H1 (cell line): ENCODE data around the gene CTIF. TPM values are rescaled to one million over a fixed set of nuclear protein-coding genes. Genes with fewer than 3 reads are reported as not detected.

Experiments
- CTCF ChIA-PET: fragments of 300-600 bp; sonication (Branson Sonifier 250); formaldehyde crosslinking; loops from one replicate; lab custom pipeline; 2021; ENCODE audit not compliant: partially characterized antibody; lab: Charles Lee
- POLR2A ChIA-PET: fragments of 300-600 bp; sonication (Branson Sonifier 250); formaldehyde crosslinking; loops from one replicate; lab custom pipeline; 2021; ENCODE audit warnings: inconsistent platforms; ENCODE audit not compliant: partially characterized antibody; lab: Charles Lee
- DNase-seq, 2 experiments: peaks; one replicate each; pipeline versions ENCODE4 v3.0.0 to v3.0.0-alpha.2; 2010 to 2022; ENCODE audit warnings: low spot score in 2 of 2, low read depth in 1 of 2, mixed read lengths in 1 of 2
- FAIRE-seq: peaks from 2 replicates; lab custom pipeline; 2011; peaks lifted over from hg19 to GRCh38; lab: Jason Lieb, UNC
- H2AFZ ChIP-seq: 2 replicates; pipeline ENCODE4 v1.8.1; 2012; ENCODE audit warnings: low read length, inconsistent platforms
- H2AK5ac ChIP-seq: 2 replicates; pipeline ENCODE4 v1.6.1; 2013; ENCODE audit warnings: low read depth, low read length
- H2BK120ac ChIP-seq: replicated peaks from 2 replicates; pipeline ENCODE3; 2013; ENCODE audit warnings: low read depth, low read length, inconsistent platforms
- H2BK12ac ChIP-seq: 2 replicates; pipeline ENCODE4 v1.6.1; 2013; ENCODE audit warnings: low read depth, low read length
- H2BK15ac ChIP-seq: 2 replicates; pipeline ENCODE4 v1.6.1; 2013; ENCODE audit warnings: low read length
- H2BK20ac ChIP-seq: 2 replicates; pipeline ENCODE4 v1.6.1; 2013; ENCODE audit warnings: low read length
- H2BK5ac ChIP-seq: 2 replicates; pipeline ENCODE4 v1.6.1; 2013; ENCODE audit warnings: low read depth, low read length
- H3K14ac ChIP-seq: 2 replicates; pipeline ENCODE4 v1.6.1; 2013; ENCODE audit warnings: inconsistent platforms; ENCODE audit not compliant: insufficient read length
- H3K18ac ChIP-seq: 2 replicates; pipeline ENCODE4 v1.6.1; 2013; ENCODE audit warnings: low read length; ENCODE audit errors: extremely low read depth
- H3K23ac ChIP-seq: 2 replicates; pipeline ENCODE4 v1.6.1; 2013; ENCODE audit warnings: inconsistent platforms; ENCODE audit not compliant: insufficient read length
- H3K23me2 ChIP-seq: 2 replicates; pipeline ENCODE4 v1.6.1; 2013; ENCODE audit warnings: low read depth, low read length
- H3K27ac ChIP-seq: 2 replicates; pipeline ENCODE4 v1.6.1; 2011; ENCODE audit warnings: low read depth, low read length, inconsistent platforms
- H3K27me3 ChIP-seq, 4 experiments: replicated peaks in 1 of 4; 1 replicate in 1 of 4; 2 replicates in 3 of 4; pipeline versions ENCODE4 v1.6.1 to v1.8.1; 2011 to 2013; ENCODE audit warnings: low read length in 3 of 4, mild to moderate bottlenecking in 3 of 4, inconsistent platforms in 2 of 4, mixed read lengths in 2 of 4, moderate library complexity in 1 of 4; ENCODE audit not compliant: control insufficient read depth in 3 of 4, insufficient read depth in 3 of 4; ENCODE audit errors: extremely low read depth in 1 of 4
- H3K36me3 ChIP-seq, 4 experiments: 2 replicates each; pipeline versions ENCODE4 v1.6.1 to v1.8.1; 2011 to 2013; ENCODE audit warnings: mild to moderate bottlenecking in 4 of 4, low read length in 3 of 4, moderate library complexity in 2 of 4, control low read depth in 1 of 4, inconsistent platforms in 1 of 4; ENCODE audit not compliant: insufficient read depth in 4 of 4, control insufficient read depth in 2 of 4
- H3K4ac ChIP-seq: replicated peaks from 2 replicates; pipeline ENCODE3; 2013; ENCODE audit warnings: low read length, low read depth, mixed read lengths, inconsistent platforms; ENCODE audit not compliant: insufficient read length
- H3K4me1 ChIP-seq, 4 experiments: replicated peaks in 1 of 4; 1 replicate in 1 of 4; 2 replicates in 3 of 4; pipeline versions ENCODE4 v1.6.1 to v1.8.1; 2011 to 2013; ENCODE audit warnings: low read length in 3 of 4, inconsistent platforms in 2 of 4, mixed read lengths in 1 of 4; ENCODE audit not compliant: insufficient read depth in 4 of 4, control insufficient read depth in 3 of 4
- H3K4me2 ChIP-seq, 2 experiments: 2 replicates each; pipeline versions ENCODE4 v1.6.1 to v1.8.1; 2011 to 2013; ENCODE audit warnings: low read depth in 2 of 2, low read length in 2 of 2, control low read depth in 1 of 2, inconsistent platforms in 1 of 2, mild to moderate bottlenecking in 1 of 2; ENCODE audit not compliant: insufficient read depth in 1 of 2
- H3K4me3 ChIP-seq, 4 experiments: fragments of 200-600, 300-600 bp in 1 of 4; sonication (generic), shearing (Covaris generic), sonication (Bioruptor Twin) in 1 of 4; 2 replicates each; pipeline versions ENCODE4 v1.5.1 to v1.8.1; 2011 to 2016; ENCODE audit warnings: low read length in 4 of 4, low read depth in 3 of 4, control low read depth in 2 of 4, inconsistent platforms in 2 of 4, mild to moderate bottlenecking in 2 of 4, mixed read lengths in 1 of 4, moderate library complexity in 1 of 4; ENCODE audit not compliant: insufficient read depth in 2 of 4; ENCODE audit errors: extremely low read depth in 1 of 4
- H3K56ac ChIP-seq: replicated peaks from 2 replicates; pipeline ENCODE3; 2013; ENCODE audit warnings: low read depth, mild to moderate bottlenecking, mixed read lengths, low read length, inconsistent platforms; ENCODE audit not compliant: insufficient read length
- H3K79me1 ChIP-seq: 2 replicates; pipeline ENCODE4 v1.6.1; 2013; ENCODE audit warnings: low read depth, low read length, control low read depth
- H3K79me2 ChIP-seq, 2 experiments: 2 replicates each; pipeline versions ENCODE4 v1.6.1 to v1.8.1; 2012 to 2013; ENCODE audit warnings: low read length in 2 of 2, mild to moderate bottlenecking in 2 of 2, inconsistent platforms in 1 of 2; ENCODE audit not compliant: insufficient read depth in 2 of 2, control insufficient read depth in 1 of 2
- H3K9ac ChIP-seq, 4 experiments: replicated peaks in 1 of 4; 1 replicate in 1 of 4; 2 replicates in 3 of 4; pipeline versions ENCODE4 v1.6.1 to v1.8.1; 2011 to 2013; ENCODE audit warnings: low read depth in 3 of 4, low read length in 3 of 4, control low read depth in 2 of 4, mild to moderate bottlenecking in 2 of 4, moderate library complexity in 2 of 4, inconsistent platforms in 1 of 4; ENCODE audit errors: extremely low read depth in 1 of 4
- H3K9me3 ChIP-seq, 2 experiments: 2 replicates each; pipeline versions ENCODE4 v1.6.1 to v1.8.1; 2012 to 2013; ENCODE audit warnings: mild to moderate bottlenecking in 2 of 2, moderate library complexity in 2 of 2, control low read depth in 1 of 2, inconsistent platforms in 1 of 2, low read depth in 1 of 2, low read length in 1 of 2, mixed read lengths in 1 of 2; ENCODE audit not compliant: insufficient read depth in 2 of 2
- H4K20me1 ChIP-seq, 2 experiments: replicated peaks in 1 of 2; 2 replicates each; pipeline versions ENCODE3 to v1.8.1; 2011 to 2013; ENCODE audit warnings: inconsistent platforms in 2 of 2, low read length in 2 of 2, mild to moderate bottlenecking in 1 of 2; ENCODE audit not compliant: insufficient read depth in 2 of 2, control insufficient read depth in 1 of 2
- H4K5ac ChIP-seq: 2 replicates; pipeline ENCODE4 v1.6.1; 2013; ENCODE audit warnings: low read length, low read depth, mixed read lengths, inconsistent platforms; ENCODE audit not compliant: insufficient read length
- H4K8ac ChIP-seq: 2 replicates; pipeline ENCODE4 v1.8.0; 2013; ENCODE audit warnings: mild to moderate bottlenecking, moderate library complexity, low read length, inconsistent platforms; ENCODE audit not compliant: insufficient read depth; ENCODE audit errors: extremely low read depth
- H4K91ac ChIP-seq: replicated peaks from 2 replicates; pipeline ENCODE3; 2013; ENCODE audit warnings: low read length, mixed read lengths, inconsistent platforms; ENCODE audit not compliant: insufficient read length
- BRCA1 ChIP-seq: IDR thresholded peaks from 2 replicates; pipeline ENCODE4 v1.6.1; 2012; ENCODE audit warnings: low read depth, low read length, improper control_type of control experiment
- CBX8 ChIP-seq: fragments of 300-800, 300-1000 bp; sonication (generic); IDR thresholded peaks from 2 replicates; pipeline ENCODE4 v1.7.1; 2016; ENCODE audit warnings: low read depth, low read length, borderline replicate concordance
- KDM5A ChIP-seq: fragments of 200-600 bp; IDR thresholded peaks from 2 replicates; pipeline ENCODE4 v1.7.1; 2012; ENCODE audit warnings: mild to moderate bottlenecking, low read length, inconsistent platforms, mixed read lengths
- SIN3A ChIP-seq, 2 experiments: IDR thresholded peaks in 1 of 2; conservative IDR thresholded peaks in 1 of 2; 2 replicates each; pipeline ENCODE4 v1.6.1; 2011 to 2012; ENCODE audit warnings: low read length in 2 of 2, improper control_type of control experiment in 1 of 2, low read depth in 1 of 2, mild to moderate bottlenecking in 1 of 2
- WGBS, 2 experiments: shearing (Covaris generic) in 1 of 2; methylation state at CpG; one replicate each; pipeline versions ENCODE4 v1.1.6 to v1.1.7; 2013 to 2015; ENCODE audit warnings: low lambda C conversion rate in 2 of 2, mixed read lengths in 2 of 2, inconsistent platforms in 1 of 2, low coverage in 1 of 2, missing lambda C conversion rate in 1 of 2; ENCODE audit not compliant: insufficient replicate concordance in 2 of 2, insufficient coverage in 1 of 2, insufficient read length in 1 of 2; ENCODE audit errors: extremely low coverage in 1 of 2, missing lambda C conversion rate in 1 of 2; 5-methylcytosine and 5-hydroxymethylcytosine counted together
- polyA plus RNA-seq, 7 experiments: library from polyadenylated mRNA; depleted of rRNA in 3 of 7; stranded (reverse) in 5 of 7; unstranded in 2 of 7; fragments of >200 nt in 5 of 7; fragments of 200-250 nt in 2 of 7; gene quantifications; 1 replicate in 5 of 7; 2 replicates in 1 of 7; 4 replicates in 1 of 7; pipeline versions ENCODE4 v1.2.1 to v1.2.3, GENCODE V29; 2011 to 2013; ENCODE audit warnings: missing spikeins in 2 of 7, mixed read lengths in 2 of 7
- total RNA-seq: library from RNA; stranded (reverse); fragmentation: NEBNext Ultra II Directional; extraction: Animal tissue kit (Norgen Biotek cat#: 25700); gene quantifications from 2 replicates; pipeline ENCODE4 v1.2.1, GENCODE V29; 2021

Gene CTIF
- total and polyA plus RNA-seq, 2 of the 8 experiments (the other 6 are each of a cell fraction or from before 2014, with no cell fraction given): 9.0 to 17.8 TPM

DNA sequence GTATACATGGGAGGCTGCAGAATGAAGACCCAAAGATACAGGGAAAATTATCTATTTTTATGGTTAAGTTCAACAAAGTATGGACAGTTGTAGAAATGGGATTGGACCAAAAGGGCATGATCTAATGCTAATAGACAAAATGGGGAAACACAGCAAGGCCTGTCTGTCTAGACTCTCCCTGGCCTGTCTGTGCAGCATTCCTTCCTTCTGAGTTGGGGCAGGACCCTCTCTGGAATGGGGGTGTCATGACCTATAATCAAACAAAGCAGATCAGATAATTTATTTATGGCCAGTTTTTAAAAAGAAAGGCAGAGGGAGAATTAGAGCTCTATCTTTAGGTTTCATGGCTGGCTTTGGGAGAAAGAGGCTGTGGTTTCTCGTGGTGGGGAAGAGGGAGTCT is 104.4 kb downstream of the CTIF start:
- Histone ChIP-seq H2BK5ac (no peak overlapping the region), H3K4me1 (peaks cover 0 to 3% (median 1%) of the 10 kb centered on the region in 4 experiments; a peak in 1 of 7 replicates), H3K18ac (no peak overlapping the region), H3K79me2 (no peaks in the 10 kb centered on the region), H3K9ac (no peak overlapping the region), H2BK20ac (no peak overlapping the region), H3K27ac (no peak overlapping the region), H3K27me3 (no peaks in the 10 kb centered on the region), H4K8ac (no peak overlapping the region), H3K4ac (no peak overlapping the region), H3K23me2 (no peaks in the 10 kb centered on the region; the same call in 1 of the 2 replicates), H3K79me1 (no peaks in the 10 kb centered on the region), H4K20me1 (peaks cover 0 to 3% of the 10 kb centered on the region in 2 experiments), H3K36me3 (no peaks in the 10 kb centered on the region), H2AFZ (no peak overlapping the region), H3K4me3 (no peak overlapping the region), H3K23ac (no peak overlapping the region), H3K4me2 (no peak overlapping the region), H3K9me3 (no peaks in the 10 kb centered on the region), H2AK5ac (no peak overlapping the region), H2BK15ac (no peak overlapping the region), H3K56ac (no peak overlapping the region), H4K5ac (no peak overlapping the region), H3K14ac (no peak overlapping the region), H2BK120ac (no peak overlapping the region), H2BK12ac (no peak overlapping the region), H4K91ac (no peak overlapping the region)
- ChIA-PET POLR2A (no interaction called here), CTCF (interaction anchor here (0.6 to 3.1 kb wide), 12 partner anchors 8 to 172 kb away, joined by 3 to 16 read pairs (median 4); no protein-coding TSS in a partner anchor)
- WGBS, 2 experiments: 82% methylated on average over 1 of the region's 1 CpG; no CpG with 5 or more reads in 1 of the 2 experiments
- DNase-seq (no peak), FAIRE-seq (no peak)
- TF ChIP-seq CBX8: no peak
- TF ChIP-seq BRCA1: no peak
- TF ChIP-seq KDM5A: no peak
- no peak for TF ChIP-seq SIN3A (conservative IDR thresholded peaks at IDR 0.05 in 1 of 2, IDR thresholded peaks at IDR 0.05 in 1 of 2; ENCODE audit: low read depth in 1 of 2, low read length in 2 of 2)
